Upper lobe of right lung (tissue), 1 donor: Measurements from ENCODE around the gene MESD. TPM values are rescaled to one million over a fixed set of nuclear protein-coding genes. Genes with fewer than 3 reads are reported as not detected.

ENCODE experiments used
- ATAC-seq: fragments of 200-7000 bp; cut with Tn5 transposase; one replicate; pipeline ENCODE4 v1.9.1; 2020; ENCODE audit warnings: mild to moderate bottlenecking, moderate library complexity
- DNase-seq: peaks from one replicate; pipeline ENCODE4 v3.0.0-alpha.2; 2020
- H3K27ac ChIP-seq: fragments of 200-600 bp; one replicate; pipeline ENCODE4 v1.8.0; 2022
- H3K27me3 ChIP-seq: fragments of 200-600 bp; one replicate; pipeline ENCODE4 v1.8.0; 2022; ENCODE audit warnings: mild to moderate bottlenecking
- H3K36me3 ChIP-seq: fragments of 200-600 bp; one replicate; pipeline ENCODE4 v1.8.0; 2022
- H3K4me1 ChIP-seq: fragments of 200-600 bp; one replicate; pipeline ENCODE4 v1.8.0; 2022
- H3K4me3 ChIP-seq: fragments of 200-600 bp; one replicate; pipeline ENCODE4 v1.8.0; 2022; ENCODE audit warnings: mild to moderate bottlenecking
- H3K9me3 ChIP-seq: fragments of 200-600 bp; one replicate; pipeline ENCODE4 v1.8.0; 2022
- intact Hi-C: fragments of 100-400 bp; cut with DNase I; formaldehyde crosslinking; loops from one replicate; pipeline ENCODE4 v1.11.0; 2022
- total RNA-seq: library from RNA; stranded (reverse); fragmentation: NEBNext Ultra II Directional; extraction: Animal tissue kit (Norgen Biotek cat#: 25700); gene quantifications from one replicate; pipeline ENCODE4 v1.2.1, GENCODE V29; 2021
- TF ChIP-seq, protein P1 (sequence below): fragments of 200-600 bp; IDR thresholded peaks from one replicate; pipeline ENCODE4 v1.8.0; 2022; ENCODE audit warnings: antibody characterized with exemption
- donor health status: DM: no; HTN: yes; CAD: no; lungs with severe emphysema.

MESD gene
- total RNA-seq, 1 donor from 2014 or later: 26.7 TPM

DNA sequence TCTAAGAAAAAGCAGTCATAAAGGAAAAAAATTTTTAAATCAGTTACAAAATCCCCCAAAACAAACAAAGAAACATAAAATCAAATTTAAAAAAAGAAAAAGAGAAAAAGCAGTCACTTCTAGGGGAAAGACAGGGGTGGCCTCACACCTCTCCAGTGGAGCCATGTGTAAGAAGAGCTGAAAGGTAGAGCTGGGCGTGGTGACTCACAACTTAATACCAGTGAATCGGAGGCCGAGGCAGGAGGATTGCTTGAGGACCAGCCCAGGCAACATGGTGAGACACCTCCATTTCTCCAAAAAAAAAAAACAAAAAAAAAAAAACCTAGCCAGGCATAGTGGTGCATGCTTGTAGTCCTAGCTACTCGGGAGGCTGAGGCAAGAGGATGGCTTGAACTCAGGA lies 14.7 kb downstream of the MESD start:
- TF ChIP-seq, protein P1, sequence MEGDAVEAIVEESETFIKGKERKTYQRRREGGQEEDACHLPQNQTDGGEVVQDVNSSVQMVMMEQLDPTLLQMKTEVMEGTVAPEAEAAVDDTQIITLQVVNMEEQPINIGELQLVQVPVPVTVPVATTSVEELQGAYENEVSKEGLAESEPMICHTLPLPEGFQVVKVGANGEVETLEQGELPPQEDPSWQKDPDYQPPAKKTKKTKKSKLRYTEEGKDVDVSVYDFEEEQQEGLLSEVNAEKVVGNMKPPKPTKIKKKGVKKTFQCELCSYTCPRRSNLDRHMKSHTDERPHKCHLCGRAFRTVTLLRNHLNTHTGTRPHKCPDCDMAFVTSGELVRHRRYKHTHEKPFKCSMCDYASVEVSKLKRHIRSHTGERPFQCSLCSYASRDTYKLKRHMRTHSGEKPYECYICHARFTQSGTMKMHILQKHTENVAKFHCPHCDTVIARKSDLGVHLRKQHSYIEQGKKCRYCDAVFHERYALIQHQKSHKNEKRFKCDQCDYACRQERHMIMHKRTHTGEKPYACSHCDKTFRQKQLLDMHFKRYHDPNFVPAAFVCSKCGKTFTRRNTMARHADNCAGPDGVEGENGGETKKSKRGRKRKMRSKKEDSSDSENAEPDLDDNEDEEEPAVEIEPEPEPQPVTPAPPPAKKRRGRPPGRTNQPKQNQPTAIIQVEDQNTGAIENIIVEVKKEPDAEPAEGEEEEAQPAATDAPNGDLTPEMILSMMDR: no peak
- no peak for DNase-seq
- Histone ChIP-seq H3K27ac (no peak overlapping the region), H3K4me3 (no peak overlapping the region), H3K27me3 (no peaks in the 10 kb centered on the region), H3K36me3 (peaks cover 26% of the 10 kb centered on the region), H3K9me3 (no peaks in the 10 kb centered on the region), H3K4me1 (no peaks in the 10 kb centered on the region)
- no peak for ATAC-seq
- intact Hi-C loops: loop anchor here (10.0 kb wide), 1 partner anchor 520 kb away; no protein-coding TSS in a partner anchor

DNA sequence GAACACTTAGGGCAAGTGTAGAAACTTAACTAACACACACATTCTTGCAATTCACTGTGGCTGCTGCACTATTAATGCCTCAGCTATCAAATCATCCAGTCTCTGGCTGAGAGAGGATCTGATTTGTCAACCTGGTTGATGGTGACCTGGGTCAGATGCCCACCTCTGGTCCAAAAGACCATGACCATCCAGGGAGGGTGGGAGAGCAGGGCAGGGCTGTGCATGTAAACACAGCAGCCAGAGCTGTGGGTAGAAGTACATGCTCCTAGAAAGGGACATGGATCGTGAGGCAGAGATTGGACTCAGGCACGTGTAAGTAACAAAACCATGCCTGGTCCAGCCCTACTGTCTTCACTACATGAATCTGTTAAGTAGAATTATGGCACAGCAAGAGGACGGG lies 17.3 kb downstream of the MESD start:
- DNase-seq (no peak), ATAC-seq (no peak)
- TF ChIP-seq, protein P1: no peak
- no peak overlapping the region for H3K4me3 ChIP-seq
- no peak overlapping the region for H3K27ac ChIP-seq
- H3K9me3 ChIP-seq: no peaks in the 10 kb centered on the region
- H3K4me1 ChIP-seq: no peaks in the 10 kb centered on the region
- H3K27me3 ChIP-seq: no peaks in the 10 kb centered on the region
- intact Hi-C loops: loop anchor here (10.0 kb wide), 1 partner anchor 517 kb away; no protein-coding TSS in a partner anchor
- H3K36me3 ChIP-seq: peaks cover 12% of the 10 kb centered on the region

GRCh38 chr15:80971143-80971542 lies 18.5 kb downstream of the MESD start:
- ATAC-seq: no peak
- TF ChIP-seq, protein P1: no peak
- no peak overlapping the region for H3K27ac ChIP-seq
- H3K4me1 ChIP-seq: no peaks in the 10 kb centered on the region
- no peaks in the 10 kb centered on the region for H3K9me3 ChIP-seq
- intact Hi-C loops: loop anchor here (10.0 kb wide), 1 partner anchor 516 kb away; no protein-coding TSS in a partner anchor
- no peak overlapping the region for H3K4me3 ChIP-seq
- no peaks in the 10 kb centered on the region for H3K27me3 ChIP-seq
- H3K36me3 ChIP-seq: peaks cover 12% of the 10 kb centered on the region
- DNase-seq: no peak

GRCh38 chr15:80970658-80971057 lies 19.0 kb downstream of the MESD start:
- Histone ChIP-seq H3K27ac (no peak overlapping the region), H3K4me3 (no peak overlapping the region), H3K36me3 (peaks cover 12% of the 10 kb centered on the region), H3K9me3 (no peaks in the 10 kb centered on the region), H3K27me3 (no peaks in the 10 kb centered on the region), H3K4me1 (no peaks in the 10 kb centered on the region)
- no peak for ATAC-seq
- no peak for DNase-seq
- intact Hi-C loops: loop anchor here (10.0 kb wide), 1 partner anchor 516 kb away; no protein-coding TSS in a partner anchor
- TF ChIP-seq, protein P1: no peak

- Histone ChIP-seq H3K4me1 (no peaks in the 10 kb centered on the region), H3K36me3 (peaks cover 12% of the 10 kb centered on the region), H3K27me3 (no peaks in the 10 kb centered on the region), H3K9me3 (no peaks in the 10 kb centered on the region), H3K4me3 (no peak overlapping the region), H3K27ac (no peak overlapping the region)
- DNase-seq (no peak), ATAC-seq (peak; percentile 89)
- intact Hi-C loops: loop anchor here (10.0 kb wide), 1 partner anchor 515 kb away; no protein-coding TSS in a partner anchor
- TF ChIP-seq, protein P1: peak; percentile 84
These were observed 19.5 kb downstream of the MESD start for GRCh38 chr15:80970018-80970657.
